ENCODE measurements around the gene RPRM. TPM values are rescaled to one million over a fixed set of nuclear protein-coding genes. Genes with fewer than 3 reads are reported as not detected.

The RPRM gene
- polyA plus RNA-seq, 1 donor (not counting 4 experiments of a cell fraction or from before 2014, with no cell fraction given), result not detected

DNA sequence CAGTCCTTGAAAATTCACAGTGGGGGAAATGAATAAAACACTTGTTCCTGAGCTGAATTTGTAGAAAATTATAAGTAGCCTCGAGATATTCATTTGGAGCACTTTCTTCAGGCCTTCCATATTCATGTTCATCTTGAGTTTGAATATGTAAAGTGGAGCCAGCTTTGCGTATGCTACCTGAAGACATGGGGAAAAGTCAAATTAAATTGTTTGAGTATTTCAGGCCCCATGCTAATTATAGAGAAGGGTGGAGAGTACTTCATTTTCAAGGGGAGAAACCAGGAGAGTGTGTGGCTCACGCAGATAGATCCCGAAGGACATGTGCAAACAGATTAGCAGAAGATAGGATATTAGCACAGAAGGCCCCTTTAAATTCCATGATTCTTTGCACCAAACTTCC lies 7.7 kb downstream of the RPRM start:
- Histone ChIP-seq H3K9me1 (ENCODE audit: control insufficient read depth, extremely low read depth, insufficient read depth, low read length) (no peaks in the 10 kb centered on the region), H3K4me3 (ENCODE audit: control insufficient read depth in 2 of 3, extremely low read depth in 1 of 3, insufficient read depth in 2 of 3, low read depth in 1 of 3, low read length in 3 of 3) (no peak overlapping the region), H3K36me3 (ENCODE audit: control insufficient read depth in 2 of 2, extremely low read depth in 1 of 2, insufficient read depth in 2 of 2, low read length in 2 of 2) (no peaks in the 10 kb centered on the region), H3K27me3 (ENCODE audit: control insufficient read depth, extremely low read depth, insufficient read depth, low read length) (peaks cover 12% of the 10 kb centered on the region), H3K4me2 (ENCODE audit: control insufficient read depth, extremely low read depth, insufficient read depth, low read depth, low read length) (no peak overlapping the region), H3K4me1 (ENCODE audit: control insufficient read depth, extremely low read depth, insufficient read depth, low read length) (no peaks in the 10 kb centered on the region), H2AFZ (ENCODE audit: control insufficient read depth, low read length) (no peak overlapping the region), H4K20me1 (ENCODE audit: control insufficient read depth, extremely low read depth, insufficient read depth, low read length) (no peaks in the 10 kb centered on the region), H3K27ac (ENCODE audit: control insufficient read depth, insufficient read depth, low read length) (no peak overlapping the region), H3K79me2 (ENCODE audit: control insufficient read depth, insufficient read depth, low read length) (no peaks in the 10 kb centered on the region), H3K9ac (ENCODE audit: control insufficient read depth, extremely low read depth, insufficient read depth, low read length) (no peak overlapping the region), H3K9me3 (ENCODE audit: control insufficient read depth, low read depth, low read length) (no peaks in the 10 kb centered on the region)
- TF ChIP-seq EZH2 (IDR thresholded peaks at IDR 0.05; ENCODE audit: low read length), result no peak
- no peak for TF ChIP-seq CTCF (optimal IDR thresholded peaks at IDR 0.05 in 1 of 3, IDR thresholded peaks at IDR 0.05 in 1 of 3, conservative IDR thresholded peaks at IDR 0.05 in 1 of 3; ENCODE audit: extremely low read depth in 1 of 3, insufficient read depth in 2 of 3, low read length in 3 of 3)
- dilution Hi-C loops (cut with MboI; ENCODE audit: extremely low pct_ligation_motif_present, low sequenced_read_pairs), result no loop called here
- FAIRE-seq (no peak), DNase-seq (ENCODE audit: low read depth, low spot score) (no peak)

DNA sequence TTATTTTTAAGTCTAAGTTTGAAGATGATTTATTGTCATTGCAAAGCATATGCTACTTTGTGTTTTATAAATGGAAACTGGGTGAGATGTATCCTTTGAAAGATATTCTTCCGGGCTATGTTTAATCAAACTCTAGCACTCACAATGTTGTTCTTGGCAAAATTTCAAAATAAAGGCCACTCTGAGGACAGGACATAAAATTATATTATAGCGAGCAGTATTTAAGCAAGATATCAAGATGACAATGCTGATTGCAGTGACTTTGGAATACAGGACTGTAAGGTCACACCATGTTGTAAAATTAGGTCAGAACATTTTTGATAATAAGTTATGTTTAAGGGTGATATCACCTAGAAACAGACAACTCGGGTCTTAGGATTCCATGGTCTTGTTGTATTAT lies 14.2 kb downstream of the RPRM start:
- FAIRE-seq, result no peak
- Histone ChIP-seq H3K27me3 (ENCODE audit: control insufficient read depth, extremely low read depth, insufficient read depth, low read length) (peaks cover 3% of the 10 kb centered on the region), H3K9ac (ENCODE audit: control insufficient read depth, extremely low read depth, insufficient read depth, low read length) (no peak overlapping the region), H3K79me2 (ENCODE audit: control insufficient read depth, insufficient read depth, low read length) (no peaks in the 10 kb centered on the region), H3K27ac (ENCODE audit: control insufficient read depth, insufficient read depth, low read length) (no peak overlapping the region), H3K4me3 (ENCODE audit: control insufficient read depth in 2 of 3, extremely low read depth in 1 of 3, insufficient read depth in 2 of 3, low read depth in 1 of 3, low read length in 3 of 3) (no peak overlapping the region), H3K4me1 (ENCODE audit: control insufficient read depth, extremely low read depth, insufficient read depth, low read length) (no peaks in the 10 kb centered on the region), H3K9me1 (ENCODE audit: control insufficient read depth, extremely low read depth, insufficient read depth, low read length) (no peaks in the 10 kb centered on the region), H2AFZ (ENCODE audit: control insufficient read depth, low read length) (no peak overlapping the region), H3K4me2 (ENCODE audit: control insufficient read depth, extremely low read depth, insufficient read depth, low read depth, low read length) (no peak overlapping the region), H3K9me3 (ENCODE audit: control insufficient read depth, low read depth, low read length) (no peaks in the 10 kb centered on the region), H3K36me3 (ENCODE audit: control insufficient read depth in 2 of 2, extremely low read depth in 1 of 2, insufficient read depth in 2 of 2, low read length in 2 of 2) (no peaks in the 10 kb centered on the region), H4K20me1 (ENCODE audit: control insufficient read depth, extremely low read depth, insufficient read depth, low read length) (no peaks in the 10 kb centered on the region)
- dilution Hi-C loops (cut with MboI; ENCODE audit: extremely low pct_ligation_motif_present, low sequenced_read_pairs), result no loop called here
- DNase-seq (ENCODE audit: low read depth, low spot score), result no peak
- TF ChIP-seq EZH2 (IDR thresholded peaks at IDR 0.05; ENCODE audit: low read length), result no peak
- TF ChIP-seq CTCF (optimal IDR thresholded peaks at IDR 0.05 in 1 of 3, IDR thresholded peaks at IDR 0.05 in 1 of 3, conservative IDR thresholded peaks at IDR 0.05 in 1 of 3; ENCODE audit: extremely low read depth in 1 of 3, insufficient read depth in 2 of 3, low read length in 3 of 3), result no peak
